Renal cortical epithelial cell (primary cell): ENCODE results near the gene MTA2. TPM values are rescaled to one million over a fixed set of nuclear protein-coding genes. Genes with fewer than 3 reads are reported as not detected.
"Not testable (repeated sequence)": the region's sequence is repeated elsewhere in the genome, so short reads cannot be mapped to it uniquely, and the experiment has no call there.

Experiments
- DNase-seq: peaks from one replicate; pipeline ENCODE4 v3.0.0-alpha.2; 2011; ENCODE audit warnings: low read depth
- total RNA-seq: library from RNA; depleted of rRNA; stranded (reverse); fragments of >200 nt; gene quantifications from 2 replicates; pipeline ENCODE4 v1.2.3, GENCODE V29; 2014

The MTA2 gene
- total RNA-seq, 1 donor from 2014 or later, result 121 TPM

DNA sequence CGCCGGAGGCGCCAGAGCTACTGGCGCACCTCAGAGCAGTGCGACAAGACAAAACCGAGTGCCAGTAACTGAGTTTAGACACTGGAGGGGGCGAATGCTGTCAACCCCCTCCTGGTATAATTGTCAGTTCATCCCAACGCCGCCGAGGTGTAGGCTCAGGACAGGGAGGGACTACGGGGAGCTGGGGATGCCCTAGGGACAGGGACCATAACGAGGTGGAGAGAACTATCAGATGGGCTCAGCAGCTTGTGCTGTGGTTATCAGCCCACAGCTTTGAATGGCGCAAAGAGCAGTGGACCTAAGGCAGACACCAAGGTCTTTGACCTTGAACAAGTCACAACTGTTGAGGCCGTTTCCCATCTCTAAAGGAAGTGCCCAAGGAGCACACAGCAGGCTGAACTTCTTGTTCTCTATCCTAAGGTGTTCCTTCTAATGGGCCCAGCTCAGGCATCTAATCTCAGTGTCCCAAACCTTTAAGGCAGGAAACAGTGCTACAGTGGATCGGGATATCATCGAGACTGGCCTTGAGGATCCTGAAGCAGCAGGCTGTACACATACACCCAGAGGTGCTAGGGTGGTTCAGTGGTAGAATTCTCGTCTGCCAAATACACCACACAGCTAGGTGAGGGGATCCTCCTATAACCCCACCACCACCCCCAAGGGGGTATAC is 9.4 kb downstream of the MTA2 start:
- no peak for DNase-seq

DNA sequence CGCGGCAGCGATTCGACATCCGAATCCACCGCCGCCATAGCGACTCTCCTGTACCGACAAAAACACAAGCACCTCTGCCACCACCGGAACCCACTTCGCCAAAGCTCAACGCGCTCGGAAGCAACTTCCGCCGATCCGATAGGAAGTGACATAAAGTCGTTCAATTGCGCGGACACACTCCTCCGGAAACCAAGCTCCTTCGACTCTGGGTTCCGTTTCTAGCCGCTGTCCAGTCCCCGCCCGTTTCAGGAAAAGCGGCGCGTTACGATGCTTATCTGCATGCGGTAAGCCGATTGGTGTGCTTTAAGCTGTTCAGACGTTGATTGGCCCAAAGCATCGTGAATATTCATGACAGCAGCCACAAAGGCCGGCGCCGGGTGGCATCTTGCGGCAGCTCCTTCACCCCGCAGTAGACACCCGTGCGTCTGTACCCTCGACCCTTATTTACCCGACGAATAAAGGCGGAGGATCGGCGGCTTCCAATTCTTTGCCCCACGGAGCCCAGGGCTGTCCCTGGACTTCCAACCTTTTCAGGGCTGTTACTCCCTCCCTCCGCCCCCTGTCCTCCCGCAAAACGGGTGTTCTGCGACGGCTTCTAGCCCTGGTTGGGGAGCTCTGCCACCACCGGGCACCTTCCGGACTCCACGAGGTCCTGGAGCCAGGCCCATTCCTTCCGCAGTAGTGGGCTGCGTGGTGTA is 10.1 kb downstream of the MTA2 start, which contains the start of gene TUT1:
Gene TUT1, minus strand, starts transcription at position 76 of the 698 bp plus-strand sequence. Its CDS starts 38 bp downstream, at position 38.
- peak; percentile 99 for DNase-seq

DNA sequence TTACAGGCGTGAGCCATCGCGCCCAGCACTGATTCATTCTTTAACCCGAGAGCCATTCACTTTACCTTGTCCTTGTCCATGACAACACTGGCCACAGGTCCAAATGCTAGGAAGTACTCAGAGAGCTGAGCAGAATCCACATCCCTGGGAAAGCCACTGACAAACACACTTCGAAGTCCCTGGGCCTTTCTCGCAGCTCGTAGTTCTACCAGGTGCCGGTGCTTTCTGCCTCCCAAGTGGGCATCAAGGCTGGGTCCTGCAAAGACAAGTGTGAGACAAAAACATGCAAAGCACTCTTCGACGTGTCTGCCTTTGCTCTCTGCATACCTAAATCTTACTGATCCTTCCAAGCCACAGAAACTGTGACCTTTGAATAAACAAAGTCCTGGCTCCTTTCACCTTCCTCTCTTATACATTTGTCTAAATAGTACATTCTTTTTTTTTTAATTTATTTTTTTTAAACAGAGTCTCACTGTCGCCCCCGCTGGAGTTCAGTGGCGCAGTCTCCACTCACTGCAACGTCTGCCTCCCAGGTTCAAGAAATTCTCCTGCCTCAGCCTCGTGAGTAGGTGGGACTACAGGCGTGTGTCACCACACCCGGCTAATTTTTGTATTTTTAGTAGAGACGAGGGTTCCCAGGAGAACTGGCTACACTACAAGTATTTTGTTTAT is 12.6 kb downstream of the MTA2 start:
- no peak for DNase-seq

DNA sequence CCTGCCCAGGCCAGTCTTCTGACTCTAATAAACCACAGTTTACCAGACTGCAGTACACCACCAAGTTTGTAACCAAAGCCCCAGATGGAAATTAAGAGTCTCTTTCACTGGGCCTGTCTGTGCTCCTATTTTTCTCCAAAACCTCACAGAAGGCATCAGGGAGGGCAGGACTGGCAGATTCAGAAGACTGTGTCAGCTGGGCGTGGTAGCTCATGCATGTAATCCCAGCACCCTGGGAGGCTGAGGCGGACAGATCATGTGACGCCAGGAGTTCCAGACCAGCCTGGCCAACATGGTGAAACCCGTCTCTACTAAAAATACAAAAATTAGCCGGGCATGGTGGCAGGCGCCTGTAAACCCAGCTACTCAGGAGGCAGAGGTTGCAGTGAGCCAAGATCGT is 16.3 kb downstream of the MTA2 start:
- DNase-seq, result not testable (repeated sequence)

GRCh38 chr11:62581735-62582134 is 19.9 kb downstream of the MTA2 start:
- not testable (repeated sequence) for DNase-seq

DNA sequence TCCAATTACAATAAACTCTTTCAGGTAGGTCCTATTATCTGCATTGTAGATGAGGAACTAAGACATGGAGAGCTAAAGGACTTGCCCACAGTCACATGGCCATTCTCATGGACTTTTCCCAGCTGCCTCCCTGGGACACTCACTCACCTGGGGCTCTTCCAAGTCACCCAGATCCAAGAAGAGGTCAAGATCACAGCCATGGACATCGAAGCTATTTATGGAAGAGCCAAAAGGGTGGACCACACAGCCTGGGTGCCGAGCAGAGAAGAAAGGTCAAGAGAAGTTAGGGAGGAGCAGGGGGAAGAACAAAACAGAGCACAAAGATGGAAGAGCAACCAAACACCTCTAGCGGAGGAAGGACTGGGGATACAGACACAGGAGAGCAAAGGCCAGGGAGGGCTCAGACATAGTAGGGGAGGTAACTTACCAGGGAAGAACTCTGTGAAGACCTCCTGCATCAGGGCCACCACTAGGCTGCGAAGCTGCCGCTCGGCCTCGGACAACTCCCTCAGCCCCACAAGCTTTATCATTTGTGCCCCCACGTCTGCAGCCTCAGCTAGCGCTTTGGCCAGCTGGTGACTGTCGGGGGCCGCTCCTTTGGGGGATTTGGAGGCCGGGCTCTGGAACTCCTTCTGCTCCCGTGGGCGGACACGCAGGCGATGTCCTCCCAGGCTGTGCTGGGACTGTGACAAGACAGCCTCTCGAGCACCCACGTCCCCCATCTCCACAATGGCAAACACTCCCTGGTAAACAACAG is 20.5 kb downstream of the MTA2 start:
- no peak for DNase-seq

- peak; percentile 69 for DNase-seq
Observed at GRCh38 chr11:62579252-62579651, 22.4 kb downstream of the MTA2 start.

GRCh38 chr11:62578541-62578940 is 23.1 kb downstream of the MTA2 start:
- no peak for DNase-seq

GRCh38 chr11:62577046-62577714 is 24.5 kb downstream of the MTA2 start:
- DNase-seq, result no peak

GRCh38 chr11:62575837-62576236 is 25.8 kb downstream of the MTA2 start:
- no peak for DNase-seq

- DNase-seq, result no peak
Observed at GRCh38 chr11:62575156-62575555, 26.5 kb downstream of the MTA2 start.

DNA sequence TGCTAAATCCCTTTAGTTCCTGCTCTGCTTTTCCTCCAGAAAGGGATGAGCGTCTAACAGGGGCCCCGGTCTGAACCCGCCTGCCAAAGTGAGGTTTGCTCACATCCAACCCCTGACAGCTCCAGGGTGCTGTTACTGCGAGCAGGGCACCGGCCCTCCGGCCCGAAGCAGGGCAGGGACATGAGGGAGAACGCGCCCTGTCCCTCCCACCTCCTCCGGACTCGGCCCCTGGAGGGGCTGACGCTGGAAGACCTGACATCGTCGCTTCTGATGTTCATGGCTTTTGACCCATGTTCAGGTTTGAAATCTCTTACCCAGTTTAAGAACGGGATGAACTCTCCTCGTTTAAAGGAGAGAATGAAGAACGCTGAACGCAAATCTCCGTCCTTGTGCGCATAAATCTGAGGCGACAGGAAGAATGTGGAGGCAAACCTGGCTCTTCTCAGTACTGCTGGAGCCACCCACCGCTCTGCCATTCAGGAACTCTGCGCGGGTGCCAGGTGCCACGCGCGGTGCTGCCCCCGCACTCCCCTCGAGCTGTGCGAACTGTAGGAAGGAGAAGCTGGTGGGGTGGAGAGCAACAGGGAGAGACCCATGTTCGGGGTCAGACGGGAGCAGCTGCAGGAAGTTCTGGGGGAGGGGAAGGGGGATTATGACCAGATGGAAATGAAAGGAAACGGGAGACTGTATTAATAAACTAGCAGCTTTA is 27.1 kb downstream of the MTA2 start:
- DNase-seq, result no peak

GRCh38 chr11:62573592-62574362 is 27.9 kb downstream of the MTA2 start, which contains the start of gene EEF1G:
TSS of gene EEF1G (minus strand) at chr11:62573891. CDS start at chr11:62573842, 49 bp downstream.
- DNase-seq, result peak; percentile 100

GRCh38 chr11:62573006-62573591 is 28.6 kb downstream of the MTA2 start:
- DNase-seq, result no peak

DNA sequence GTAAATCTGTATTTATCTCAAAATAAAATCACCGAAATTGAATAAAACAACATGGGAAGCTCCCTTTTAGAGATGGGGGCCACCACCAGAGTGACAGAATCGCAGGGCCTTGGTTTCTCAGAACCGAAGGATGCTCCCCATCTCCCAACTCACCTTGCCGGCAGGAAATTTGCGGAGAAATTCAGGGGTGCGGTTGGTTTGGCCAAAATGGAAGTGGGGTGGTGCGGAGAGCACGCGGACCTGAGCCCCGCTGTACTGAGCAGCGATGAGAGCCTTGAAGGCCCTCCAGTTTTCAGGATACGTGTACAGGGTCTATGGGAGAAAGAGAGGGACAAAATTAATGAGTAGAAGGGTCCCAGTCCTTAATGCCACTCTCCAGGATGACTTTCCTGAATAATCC is 29.2 kb downstream of the MTA2 start:
- no peak for DNase-seq

DNA sequence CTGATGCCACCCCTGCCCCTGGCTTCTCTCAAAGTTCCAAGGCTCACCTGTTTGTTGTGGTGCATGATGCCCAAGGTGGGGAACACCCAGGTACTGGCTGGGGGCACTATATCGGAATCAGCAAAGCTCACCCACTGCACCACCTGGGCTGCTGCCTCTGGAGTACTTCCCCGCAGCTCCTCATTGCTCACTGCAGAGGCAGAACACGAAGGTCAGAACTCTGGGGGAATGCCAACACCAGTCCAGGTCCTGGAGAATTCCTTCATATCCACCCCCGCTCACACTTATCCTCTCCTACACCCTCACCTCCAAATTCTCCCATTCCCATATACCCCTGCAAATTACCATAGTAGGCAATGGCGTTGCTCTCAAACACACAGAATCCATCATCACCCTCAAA is 30.2 kb downstream of the MTA2 start:
- DNase-seq, result not testable (repeated sequence)

- DNase-seq, result not testable (repeated sequence)
Observed at GRCh38 chr11:62570903-62571302, 30.8 kb downstream of the MTA2 start.

GRCh38 chr11:62569611-62570010 is 32.1 kb downstream of the MTA2 start:
- DNase-seq, result no peak

DNA sequence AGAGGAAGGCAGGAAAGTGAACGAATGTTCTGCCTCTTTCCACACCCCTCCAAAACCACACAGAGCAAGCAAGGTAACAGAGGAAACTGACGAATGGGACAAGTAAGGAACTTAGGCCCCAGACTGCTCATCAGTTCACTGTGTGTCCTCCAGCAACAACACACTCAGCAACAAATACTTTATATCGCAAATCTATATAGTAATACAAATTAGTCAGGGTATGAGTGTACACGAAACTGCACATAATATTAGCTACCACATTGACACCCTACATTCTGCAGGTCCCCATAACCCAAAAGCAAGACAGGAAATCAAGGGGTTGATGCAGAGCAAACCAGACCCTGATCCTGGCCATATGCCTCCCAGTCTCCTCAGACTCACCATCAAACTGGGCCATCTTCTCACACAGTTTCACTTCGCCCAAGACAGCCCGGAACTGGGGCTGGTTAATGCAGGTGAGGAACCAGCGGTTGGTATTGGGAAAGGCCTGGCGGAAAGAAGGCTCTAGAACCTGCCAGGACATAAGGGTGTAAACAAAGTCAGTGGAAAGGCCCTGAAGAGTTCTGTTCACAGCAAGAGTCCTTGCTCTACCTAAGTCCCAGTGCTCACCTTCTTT is 34.5 kb downstream of the MTA2 start:
- DNase-seq, result no peak
